Kidney (tissue), 14 donors: ENCODE data around the gene PKDREJ. TPM values are rescaled to one million over a fixed set of nuclear protein-coding genes. Genes with fewer than 3 reads are reported as not detected.

Experiments used
- DNase-seq, 5 donors: peaks; one replicate each; pipeline ENCODE4 v3.0.0-alpha.2; 2013 to 2020
- FAIRE-seq: peaks from 2 replicates; lab custom pipeline; 2012; peaks lifted over from hg19 to GRCh38; lab: Jason Lieb, UNC
- H3K27ac ChIP-seq, 2 donors: one replicate each; pipeline ENCODE4 v1.7.0; 2013; ENCODE audit warnings: low read depth in 2 of 2, low read length in 2 of 2, inconsistent platforms in 1 of 2
- H3K27me3 ChIP-seq: one replicate; pipeline ENCODE4 v1.7.1; 2013; ENCODE audit warnings: low read length, inconsistent platforms; ENCODE audit not compliant: control insufficient read depth, insufficient read depth
- H3K36me3 ChIP-seq, 3 donors: one replicate each; pipeline versions ENCODE4 v1.7.0 to v1.7.1; 2013; ENCODE audit warnings: low read length in 3 of 3, control low read depth in 1 of 3, inconsistent platforms in 1 of 3; ENCODE audit not compliant: insufficient read depth in 3 of 3, control insufficient read depth in 2 of 3
- H3K4me1 ChIP-seq, 3 donors: one replicate each; pipeline versions ENCODE4 v1.7.0 to v1.7.1; 2013; ENCODE audit warnings: low read length in 3 of 3, inconsistent platforms in 1 of 3, low read depth in 1 of 3; ENCODE audit not compliant: control insufficient read depth in 2 of 3, insufficient read depth in 2 of 3
- H3K4me3 ChIP-seq, 3 donors: one replicate each; pipeline versions ENCODE4 v1.7.0 to v1.8.1; 2013; ENCODE audit warnings: low read length in 3 of 3, control low read depth in 1 of 3, inconsistent platforms in 1 of 3
- H3K9ac ChIP-seq, 3 donors: one replicate each; pipeline versions ENCODE4 v1.7.0 to v1.7.1; 2013; ENCODE audit warnings: low read length in 3 of 3, control low read depth in 1 of 3, inconsistent platforms in 1 of 3
- H3K9me3 ChIP-seq, 3 donors: one replicate each; pipeline versions ENCODE4 v1.7.0 to v1.7.1; 2013; ENCODE audit warnings: low read length in 3 of 3, control low read depth in 1 of 3, inconsistent platforms in 1 of 3; ENCODE audit not compliant: control insufficient read depth in 2 of 3, insufficient read depth in 1 of 3
- intact Hi-C: fragments of 100-400 bp; cut with DNase I; formaldehyde crosslinking; loops from one replicate; pipeline ENCODE4 v1.11.1; 2022
- polyA plus RNA-seq: library from polyadenylated mRNA; stranded (reverse); fragments of 350-450 nt; fragmentation: Illumina TruSeq; extraction: RNeasy Lipid Tissue Mini Kit (QIAGEN cat#74804); gene quantifications from one replicate; pipeline ENCODE4 v1.2.3, GENCODE V29; 2014; ENCODE audit warnings: low read depth, low replicate concordance; ENCODE audit not compliant: insufficient read depth
- total RNA-seq: library from RNA; stranded (reverse); fragmentation: NEBNext Ultra II Directional; extraction: Animal tissue kit (Norgen Biotek cat#: 25700); gene quantifications from one replicate; pipeline ENCODE4 v1.2.1, GENCODE V29; 2021
- TF ChIP-seq, protein P1 (sequence below): IDR thresholded peaks from 3 replicates; pipeline ENCODE4 v1.5.1; 2012; ENCODE audit warnings: mild to moderate bottlenecking, moderate library complexity, borderline replicate concordance; ENCODE audit not compliant: insufficient read depth; ENCODE audit errors: extremely low read depth
- donor health status: control.
- donor health status: control.
- donor health status: control.
- donor health status: control.
- donor health status: control.
- donor health status: DM: yes; HTN: yes; CAD: no.
- donor health status: Normal renal cell carcinoma (clear cell type).

Gene PKDREJ
- total and polyA plus RNA-seq, 2 donors from 2014 or later, result 0.06 to 0.15 TPM

DNA sequence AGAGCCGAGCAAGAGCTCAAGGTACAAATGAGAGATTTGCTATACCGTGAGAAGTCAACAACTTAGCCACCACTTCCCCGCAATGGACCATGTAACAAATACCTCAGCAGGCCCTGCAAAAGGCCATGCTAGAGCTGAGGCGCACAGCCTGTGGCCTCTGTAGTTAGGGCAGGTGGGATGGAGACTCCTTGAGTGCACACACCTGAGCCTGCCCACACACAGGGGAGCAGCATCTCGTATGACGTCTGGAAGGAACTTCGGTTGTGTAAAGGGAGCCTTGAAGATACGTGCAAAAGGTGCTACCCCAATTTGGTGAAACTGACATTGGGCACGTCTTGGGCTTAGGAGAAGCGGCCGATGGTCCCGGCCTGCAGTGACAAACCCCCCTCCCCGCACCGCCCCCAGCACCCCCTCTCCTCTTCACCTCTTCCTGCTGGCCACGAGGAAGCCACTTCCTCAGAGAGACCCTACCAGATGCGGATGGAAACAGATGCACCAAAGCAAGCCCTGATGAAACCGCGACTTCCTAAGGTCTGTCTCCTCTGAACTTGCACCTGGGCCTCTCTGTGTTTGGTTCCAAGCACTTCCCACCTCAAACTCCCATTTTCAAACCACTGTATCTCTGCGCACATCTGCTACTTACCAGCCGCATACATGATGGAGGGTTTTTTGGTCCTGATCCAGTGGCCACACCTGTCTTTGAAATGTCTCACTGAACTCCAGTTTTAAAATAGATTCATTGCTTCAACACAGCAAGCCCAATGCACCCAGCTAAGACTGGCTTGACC lies 23.7 kb downstream of the PKDREJ start:
- peaks cover 0 to 48% (median 24%) of the 10 kb centered on the region in 3 donors for H3K36me3 ChIP-seq

DNA sequence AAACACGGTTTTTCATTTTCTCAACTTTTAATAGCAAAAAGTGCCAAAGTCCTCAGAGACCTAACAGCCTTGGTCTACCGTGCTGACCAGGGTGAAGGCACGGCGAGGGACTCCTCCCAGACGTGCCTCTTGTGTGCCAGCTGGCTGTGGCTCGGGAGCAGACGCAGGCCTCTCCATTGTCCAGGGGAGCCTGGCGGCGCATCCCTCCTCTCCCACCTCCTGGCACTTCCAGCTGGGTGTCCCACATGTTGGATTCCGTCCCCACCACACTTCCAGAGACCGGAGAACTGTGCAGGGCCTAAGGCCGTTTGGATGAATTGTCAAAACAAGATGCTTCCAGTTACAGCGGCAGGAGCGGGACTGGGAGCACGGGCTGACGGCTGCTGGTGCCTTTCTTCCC lies 24.6 kb downstream of the PKDREJ start:
- intact Hi-C loops, result no loop called here
- peaks cover 0 to 50% (median 24%) of the 10 kb centered on the region in 3 donors for H3K36me3 ChIP-seq
- H3K4me3 ChIP-seq, result no peak overlapping the region
- H3K27ac ChIP-seq, result no peak overlapping the region
- DNase-seq (no peak), FAIRE-seq (no peak)
- no peaks in the 10 kb centered on the region for H3K9me3 ChIP-seq
- H3K27me3 ChIP-seq, result no peaks in the 10 kb centered on the region
- H3K4me1 ChIP-seq, result no peaks in the 10 kb centered on the region
- TF ChIP-seq, protein P1, sequence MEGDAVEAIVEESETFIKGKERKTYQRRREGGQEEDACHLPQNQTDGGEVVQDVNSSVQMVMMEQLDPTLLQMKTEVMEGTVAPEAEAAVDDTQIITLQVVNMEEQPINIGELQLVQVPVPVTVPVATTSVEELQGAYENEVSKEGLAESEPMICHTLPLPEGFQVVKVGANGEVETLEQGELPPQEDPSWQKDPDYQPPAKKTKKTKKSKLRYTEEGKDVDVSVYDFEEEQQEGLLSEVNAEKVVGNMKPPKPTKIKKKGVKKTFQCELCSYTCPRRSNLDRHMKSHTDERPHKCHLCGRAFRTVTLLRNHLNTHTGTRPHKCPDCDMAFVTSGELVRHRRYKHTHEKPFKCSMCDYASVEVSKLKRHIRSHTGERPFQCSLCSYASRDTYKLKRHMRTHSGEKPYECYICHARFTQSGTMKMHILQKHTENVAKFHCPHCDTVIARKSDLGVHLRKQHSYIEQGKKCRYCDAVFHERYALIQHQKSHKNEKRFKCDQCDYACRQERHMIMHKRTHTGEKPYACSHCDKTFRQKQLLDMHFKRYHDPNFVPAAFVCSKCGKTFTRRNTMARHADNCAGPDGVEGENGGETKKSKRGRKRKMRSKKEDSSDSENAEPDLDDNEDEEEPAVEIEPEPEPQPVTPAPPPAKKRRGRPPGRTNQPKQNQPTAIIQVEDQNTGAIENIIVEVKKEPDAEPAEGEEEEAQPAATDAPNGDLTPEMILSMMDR, result no peak
- no peak overlapping the region for H3K9ac ChIP-seq

More for the DNA sequence above, 23.7 kb downstream of the PKDREJ start:
- DNase-seq, result no peak
- Histone ChIP-seq H3K9me3 (no peaks in the 10 kb centered on the region), H3K27ac (no peak overlapping the region), H3K4me3 (no peak overlapping the region), H3K27me3 (no peaks in the 10 kb centered on the region), H3K9ac (no peak overlapping the region), H3K4me1 (no peaks in the 10 kb centered on the region)
- TF ChIP-seq, protein P1, result no peak
- no peak for FAIRE-seq
- intact Hi-C loops, result no loop called here

DNA sequence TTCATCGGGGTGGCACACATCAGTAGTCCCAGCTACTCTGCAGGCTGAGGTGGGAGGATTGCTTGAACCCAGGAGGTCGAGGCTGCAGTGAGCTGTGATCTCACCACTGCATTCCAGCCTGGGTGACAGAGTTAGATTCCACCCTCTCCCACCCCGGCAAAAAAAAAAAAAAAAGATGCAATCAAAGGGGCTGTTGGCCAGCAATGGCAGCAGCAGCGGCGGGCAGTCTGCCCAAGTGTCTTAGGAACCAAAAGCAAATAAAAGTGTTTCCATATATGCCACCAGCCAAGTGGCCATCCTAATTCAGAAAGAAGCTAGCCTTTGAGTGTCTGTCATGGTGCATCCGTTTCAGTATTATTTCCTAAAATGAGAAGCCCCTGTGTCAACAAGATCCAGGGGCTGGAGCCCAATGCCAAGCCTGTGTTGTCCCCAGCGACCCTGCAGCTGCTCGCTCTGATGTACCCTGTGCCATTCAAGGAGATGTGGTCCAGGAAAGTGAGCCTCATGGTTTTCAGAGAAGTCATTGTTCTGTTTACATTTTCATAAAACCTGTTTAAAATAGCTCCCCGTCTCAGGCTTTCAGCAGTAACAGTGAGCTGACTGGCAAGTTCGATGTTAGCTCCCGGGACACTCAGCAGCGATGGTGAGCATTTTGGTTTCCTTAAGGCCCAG lies 25.6 kb downstream of the PKDREJ start:
- TF ChIP-seq, protein P1, result no peak
- Histone ChIP-seq H3K4me1 (no peaks in the 10 kb centered on the region), H3K9ac (no peak overlapping the region), H3K27ac (no peak overlapping the region), H3K27me3 (no peaks in the 10 kb centered on the region), H3K9me3 (no peaks in the 10 kb centered on the region), H3K4me3 (no peak overlapping the region), H3K36me3 (peaks cover 0 to 45% (median 24%) of the 10 kb centered on the region in 3 donors)
- no peak for FAIRE-seq
- intact Hi-C loops, result no loop called here
- no peak for DNase-seq
